Keratinocyte (primary cell): ENCODE results near the gene HBD.

ENCODE experiments used
- CTCF ChIP-seq, 3 experiments: IDR thresholded peaks in 1 of 3; conservative IDR thresholded peaks in 1 of 3; optimal IDR thresholded peaks in 1 of 3; 2 replicates in 2 of 3; 3 replicates in 1 of 3; pipeline versions ENCODE3 to v1.5.1; 2011; ENCODE audit warnings: low read length in 3 of 3, mild to moderate bottlenecking in 3 of 3, moderate library complexity in 2 of 3, control low read depth in 1 of 3, inconsistent platforms in 1 of 3; ENCODE audit not compliant: insufficient read depth in 2 of 3; ENCODE audit errors: extremely low read depth in 1 of 3
- EZH2 ChIP-seq: IDR thresholded peaks from one replicate; pipeline ENCODE4 v1.6.1; 2012; ENCODE audit warnings: inconsistent platforms, mild to moderate bottlenecking, low read length, moderate library complexity

DNA sequence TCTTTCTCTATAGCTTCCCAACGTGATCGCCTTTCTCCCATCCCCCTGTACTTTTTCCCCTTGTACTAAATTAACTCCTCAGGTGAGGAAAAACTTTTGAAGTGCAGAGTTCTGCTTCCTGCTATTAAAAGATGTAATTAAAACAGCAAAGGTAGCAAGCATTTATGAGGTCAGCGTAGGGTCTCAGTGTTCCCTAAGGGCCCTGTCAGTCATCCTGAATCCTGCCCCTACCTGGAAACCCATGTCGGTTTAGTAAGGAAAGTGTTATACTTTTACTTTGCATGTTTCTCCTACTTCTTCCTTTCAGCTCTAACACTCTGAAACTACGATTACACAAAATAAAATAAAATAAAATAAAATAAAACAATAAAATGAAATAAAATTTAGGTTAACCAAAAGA lies 6.2 kb downstream of the HBD start:
- TF ChIP-seq CTCF (optimal IDR thresholded peaks at IDR 0.05 in 1 of 3, IDR thresholded peaks at IDR 0.05 in 1 of 3, conservative IDR thresholded peaks at IDR 0.05 in 1 of 3; ENCODE audit: extremely low read depth in 1 of 3, insufficient read depth in 2 of 3, low read length in 3 of 3) (no peak), EZH2 (no peak)
